Ramos (cell line): ENCODE data around the gene KRT37.
"Not testable (repeated sequence)": the region's sequence is repeated elsewhere in the genome, so short reads cannot be mapped to it uniquely, and the experiment has no call there.

ENCODE experiments used
- in situ Hi-C: fragments of 300-500 bp; cut with MboI; formaldehyde crosslinking; loops from one replicate; pipeline ENCODE4 v1.14.3; 2022; ENCODE audit warnings: low sequenced_read_pairs; ENCODE audit not compliant: unreplicated experiment

KRT37 gene

DNA sequence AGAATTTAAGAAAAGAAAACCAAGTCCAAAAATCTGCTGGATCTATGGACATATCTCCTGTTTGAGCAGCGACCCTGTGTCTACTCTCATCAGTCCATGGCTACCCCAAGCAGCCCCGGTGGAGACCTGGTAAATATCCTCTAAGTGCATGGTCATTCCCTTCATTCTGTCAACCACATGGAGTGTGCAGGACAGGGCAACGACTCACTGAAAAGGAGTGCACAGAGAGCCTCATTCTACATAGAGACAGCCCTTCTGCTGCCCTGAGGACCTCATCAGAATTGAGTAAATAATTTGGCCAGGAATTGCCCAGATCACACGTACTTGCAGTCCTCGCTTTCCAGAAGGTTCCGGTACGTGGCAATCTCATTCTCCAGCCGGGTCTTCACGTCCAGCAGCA lies 13.4 kb upstream of the KRT37 start:
- in situ Hi-C loops: no loop called here

DNA sequence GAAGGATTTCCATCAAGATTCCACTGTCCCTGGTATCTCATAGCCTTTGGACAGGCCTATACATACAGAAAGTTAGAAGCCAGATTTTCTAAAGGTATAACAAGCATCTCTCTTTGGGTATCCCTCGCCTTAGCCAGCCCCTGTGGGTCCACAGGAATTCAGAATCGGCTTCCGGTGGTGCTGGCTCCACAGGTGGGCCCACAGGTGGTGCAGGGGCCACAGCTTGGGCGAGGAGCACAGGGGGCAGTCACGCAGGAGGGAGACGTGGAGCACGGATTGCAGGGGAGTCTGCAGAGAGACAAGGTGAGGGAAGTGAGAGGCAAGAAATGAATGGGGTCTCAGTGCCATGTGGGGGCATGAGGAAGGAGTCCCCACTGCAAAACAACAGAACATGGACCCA lies 12.9 kb upstream of the KRT37 start:
- in situ Hi-C loops: no loop called here

- in situ Hi-C loops: no loop called here
Measured at GRCh38 chr17:41434415-41434814, 10.0 kb upstream of the KRT37 start.

- in situ Hi-C loops: no loop called here
Measured at GRCh38 chr17:41434005-41434404, 9.6 kb upstream of the KRT37 start.

DNA sequence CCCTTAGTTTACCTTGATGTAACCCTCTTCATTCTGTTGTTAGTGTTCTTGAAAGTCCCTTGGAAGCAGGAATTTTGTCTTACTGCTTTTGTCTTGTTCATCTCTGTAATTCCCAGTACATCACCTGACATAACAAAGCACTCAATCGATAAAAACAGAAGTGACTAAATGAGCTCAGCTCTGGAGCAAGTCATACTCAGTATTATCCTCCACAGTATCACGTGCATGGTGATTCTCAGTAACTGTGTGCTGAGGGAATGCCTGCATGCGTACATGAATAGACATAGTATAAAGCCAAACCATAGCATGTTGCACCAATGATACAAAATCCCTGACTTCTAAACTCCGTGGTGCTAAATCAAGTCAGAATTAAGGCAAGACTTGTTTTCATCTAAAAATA lies 9.2 kb upstream of the KRT37 start:
- in situ Hi-C loops: no loop called here

DNA sequence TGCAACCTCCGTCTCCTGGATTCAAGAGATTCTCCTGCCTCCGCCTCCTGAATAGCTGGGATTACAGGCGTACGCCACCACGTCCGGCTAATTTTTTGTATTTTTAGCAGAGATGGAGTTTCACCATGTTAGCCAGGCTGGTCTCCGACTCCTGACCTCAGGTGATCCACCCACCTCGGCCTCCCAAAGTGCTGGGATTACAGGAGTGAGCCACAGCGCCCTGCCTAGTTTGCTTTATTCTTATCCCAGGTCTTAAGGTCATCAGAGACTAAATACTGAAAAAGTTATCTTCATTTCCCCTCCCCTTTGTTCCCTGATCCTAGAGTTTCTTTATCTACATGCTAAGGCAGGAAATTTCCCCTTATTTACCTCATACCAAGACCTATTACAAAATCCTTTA lies 6.0 kb upstream of the KRT37 start:
- in situ Hi-C loops: not testable (repeated sequence)

GRCh38 chr17:41429667-41430066 lies 5.3 kb upstream of the KRT37 start:
- in situ Hi-C loops: no loop called here

DNA sequence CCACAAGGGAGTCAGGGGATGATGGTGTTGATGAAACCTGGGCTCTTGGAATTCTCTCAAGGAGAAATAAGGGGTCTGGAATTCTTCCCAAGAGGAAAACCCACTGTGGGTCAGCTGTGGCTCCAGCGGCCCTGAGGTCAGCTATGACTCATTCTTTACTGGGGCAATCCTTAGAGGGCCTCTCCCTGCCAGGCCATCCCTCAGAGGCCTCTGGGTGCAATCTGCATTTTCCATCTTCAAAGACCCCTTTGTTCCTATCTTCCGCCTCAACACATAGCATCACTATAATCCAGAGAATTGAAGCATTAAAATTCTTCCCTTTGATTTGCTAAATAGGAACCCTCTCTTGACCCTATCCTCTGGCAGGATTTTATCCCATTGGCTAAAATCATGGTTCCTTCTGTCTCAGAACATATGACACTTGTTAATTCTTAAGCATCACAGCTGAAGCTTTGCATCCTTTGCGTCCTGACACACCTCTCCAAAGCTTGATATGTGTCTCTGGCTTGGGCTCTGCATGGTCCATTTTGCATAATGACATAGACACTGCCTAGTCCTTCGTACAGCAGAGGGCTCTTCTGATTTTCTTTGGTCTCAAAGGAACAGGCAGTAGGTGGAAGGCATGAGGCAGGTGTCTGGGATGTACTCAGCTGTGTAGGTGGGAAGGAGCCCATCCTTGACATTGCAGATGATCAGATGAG lies 4.4 kb upstream of the KRT37 start:
- in situ Hi-C loops: no loop called here

DNA sequence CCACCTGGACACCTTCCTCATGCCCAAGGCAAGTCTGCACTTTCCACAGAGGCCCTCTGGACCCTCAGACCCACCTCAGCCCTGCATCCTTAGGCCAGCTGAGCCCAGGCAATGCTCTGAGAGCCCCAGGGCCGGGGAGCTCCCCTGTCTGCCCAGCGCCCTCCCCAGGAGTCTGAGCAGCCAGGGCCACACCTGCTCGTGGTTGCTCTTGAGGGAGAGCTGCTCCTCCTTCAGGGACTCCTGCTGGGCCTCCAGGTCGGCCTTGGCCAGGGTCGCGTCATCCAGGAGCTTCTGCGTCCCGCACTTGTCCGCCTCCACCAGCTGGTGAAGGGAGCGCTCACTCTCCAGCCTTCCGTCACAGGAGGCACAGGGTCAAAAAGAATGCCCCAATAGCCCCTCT lies 1.8 kb downstream of the KRT37 start:
- in situ Hi-C loops: not testable (repeated sequence)

GRCh38 chr17:41421617-41422016 lies 2.8 kb downstream of the KRT37 start:
- in situ Hi-C loops: no loop called here

- in situ Hi-C loops: no loop called here
Measured at GRCh38 chr17:41421116-41421515, 3.3 kb downstream of the KRT37 start.

- in situ Hi-C loops: no loop called here
Measured at GRCh38 chr17:41420134-41420533, 4.3 kb downstream of the KRT37 start.

DNA sequence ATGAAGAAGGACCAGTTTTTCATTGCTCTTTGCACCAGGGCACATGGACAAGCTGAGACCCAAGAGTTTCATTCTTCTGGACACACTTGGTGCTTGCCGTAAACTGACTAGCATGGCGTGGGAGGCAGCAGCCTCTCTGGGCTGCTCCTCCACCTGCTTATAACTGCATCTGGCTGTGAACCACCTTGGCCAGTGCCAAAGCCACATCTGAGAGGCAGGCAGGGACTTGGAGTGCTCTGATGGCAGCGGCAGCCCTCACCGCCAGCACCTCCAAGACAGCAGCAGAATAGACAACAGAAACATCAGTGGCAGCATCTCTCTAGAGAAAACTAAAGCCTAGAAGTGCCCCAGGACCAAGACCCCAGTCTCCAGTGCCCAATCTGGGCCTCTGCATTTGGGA lies 4.7 kb downstream of the KRT37 start:
- in situ Hi-C loops: no loop called here

DNA sequence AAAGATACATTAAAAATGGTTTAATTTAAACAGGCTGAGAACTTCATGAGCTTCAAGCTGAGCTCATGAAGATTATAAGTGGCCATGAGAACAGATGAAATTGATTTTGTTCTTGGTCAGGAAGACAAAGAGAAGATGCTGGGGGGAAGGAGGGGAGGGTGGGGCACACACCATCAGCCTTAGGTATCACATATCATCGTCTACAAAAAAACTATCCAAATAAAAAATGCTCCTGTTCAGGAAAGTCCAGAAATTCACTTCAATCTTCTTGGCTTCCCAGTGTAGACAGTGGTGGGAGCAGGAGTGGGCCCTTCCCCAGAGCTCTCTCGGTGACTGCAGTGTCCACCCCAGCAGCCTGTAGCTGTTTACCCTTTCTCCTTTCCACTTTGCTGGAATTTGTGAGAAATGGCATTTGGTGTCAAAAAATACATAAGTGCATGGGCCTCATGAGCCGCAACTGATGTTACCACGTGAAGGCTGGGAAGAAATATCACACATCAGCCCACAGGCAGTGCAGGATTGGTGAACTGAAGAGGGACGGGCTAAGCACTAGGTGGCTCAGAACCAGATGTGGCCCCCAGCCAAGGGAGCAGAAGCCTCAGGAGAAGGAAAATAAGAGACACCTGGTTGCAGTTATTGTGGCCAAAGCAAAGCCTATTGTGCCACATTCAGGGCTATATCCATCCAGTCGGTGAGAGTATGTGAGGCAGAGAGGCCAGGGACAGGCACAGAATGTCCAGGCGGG lies 6.1 kb downstream of the KRT37 start:
- in situ Hi-C loops: no loop called here

GRCh38 chr17:41417576-41418015 lies 6.8 kb downstream of the KRT37 start:
- in situ Hi-C loops: no loop called here

DNA sequence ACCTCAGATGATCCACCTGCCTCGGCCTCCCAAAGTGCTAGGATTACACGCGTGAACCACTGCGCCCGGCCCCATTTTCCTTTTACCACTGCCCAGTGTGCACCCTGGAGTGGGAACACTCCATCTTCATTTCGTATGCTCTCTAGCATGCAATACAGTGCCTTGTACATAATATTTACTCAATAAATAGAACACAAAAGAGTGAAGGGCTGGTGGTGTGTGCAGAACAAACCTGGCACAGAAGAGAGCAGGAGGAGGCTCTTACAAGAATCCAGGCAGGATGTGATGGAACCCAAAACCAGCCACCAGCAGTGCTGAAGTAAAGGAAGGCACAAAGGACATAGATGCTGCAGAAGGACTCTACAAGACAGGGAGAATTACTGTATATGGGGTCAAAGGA lies 7.3 kb downstream of the KRT37 start:
- in situ Hi-C loops: no loop called here

DNA sequence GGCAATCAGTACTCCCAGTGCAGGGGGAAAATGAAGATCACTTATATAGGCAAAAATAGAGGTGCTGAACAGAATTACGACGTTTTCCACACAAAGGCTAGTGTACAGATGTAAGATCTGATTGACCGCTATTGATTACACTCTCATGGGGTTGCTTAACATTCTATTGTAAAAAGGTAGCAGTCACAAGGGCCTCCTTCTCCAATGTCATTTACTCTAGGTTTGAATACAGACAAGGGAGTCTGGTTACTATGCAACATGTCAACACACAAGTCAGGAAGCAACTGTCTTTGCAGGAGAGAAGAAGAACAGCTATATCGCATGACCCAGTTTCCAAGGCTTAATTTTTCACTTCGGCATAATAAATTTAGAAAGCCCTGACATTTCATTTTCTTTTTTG lies 7.9 kb downstream of the KRT37 start:
- in situ Hi-C loops: no loop called here

- in situ Hi-C loops: no loop called here
Measured at GRCh38 chr17:41415833-41416335, 8.5 kb downstream of the KRT37 start.

DNA sequence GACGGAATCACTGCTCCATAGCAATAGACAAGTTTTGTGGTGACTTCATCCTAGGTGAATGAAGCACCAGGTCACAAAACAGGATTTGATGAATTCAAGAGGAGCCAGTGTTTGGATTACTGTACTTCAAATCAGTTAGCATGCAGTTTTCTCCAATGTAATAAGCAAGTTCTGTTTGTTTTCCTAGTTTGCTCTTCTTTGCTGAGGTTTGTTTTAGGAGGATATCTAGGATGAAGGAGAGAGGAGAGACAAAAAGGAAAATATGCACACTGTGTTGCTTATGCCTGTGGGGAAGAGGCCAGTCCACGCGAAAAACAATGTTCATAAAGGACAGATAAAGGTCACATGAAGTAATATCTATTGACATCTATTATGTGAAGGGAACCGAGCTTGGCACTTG lies 9.0 kb downstream of the KRT37 start:
- in situ Hi-C loops: no loop called here

GRCh38 chr17:41413982-41414381 lies 10.4 kb downstream of the KRT37 start:
- in situ Hi-C loops: no loop called here

DNA sequence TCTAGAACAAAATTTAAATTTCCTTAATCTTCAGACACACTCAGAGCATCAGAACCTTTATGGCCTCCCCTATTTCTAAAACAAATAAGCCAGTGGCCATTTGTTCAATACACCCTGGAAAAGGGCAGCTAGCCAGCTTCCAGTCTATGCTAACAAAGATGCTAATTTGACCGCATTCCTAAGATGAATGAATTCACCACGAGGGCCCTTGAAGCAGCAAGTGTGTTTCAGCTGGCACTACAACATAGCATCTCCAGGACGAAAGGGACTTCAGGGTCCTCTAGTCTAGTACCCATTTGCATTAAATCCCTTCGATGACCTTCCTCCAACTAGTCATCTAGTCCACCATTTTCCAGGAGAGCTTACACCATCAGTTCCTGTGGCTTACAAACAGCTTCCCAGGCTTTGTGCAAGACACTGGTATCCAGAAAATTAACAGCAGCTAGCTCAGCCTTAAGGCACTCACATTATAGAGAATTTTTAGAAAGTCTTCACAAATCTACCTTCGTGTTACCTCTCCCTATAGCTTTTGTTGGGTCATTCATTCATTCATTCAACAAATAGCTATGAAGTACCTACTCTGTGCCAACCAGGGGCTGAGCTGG lies 10.9 kb downstream of the KRT37 start:
- in situ Hi-C loops: no loop called here
